Hepatocyte (in vitro differentiated cells): ENCODE measurements around the gene DNAH9. TPM values are rescaled to one million over a fixed set of nuclear protein-coding genes. Genes with fewer than 3 reads are reported as not detected.
A peak's percentile ranks its signal among the peaks of the same experiment; 100 is the strongest.

Experiments used
- DNase-seq: peaks from one replicate; pipeline ENCODE4 v3.0.0-alpha.2; 2016; ENCODE audit warnings: low spot score
- H2AFZ ChIP-seq: fragments of 200-600 bp; sonication (generic); 2 replicates; pipeline ENCODE4 v1.6.0; 2016; ENCODE audit warnings: antibody characterized with exemption, mild to moderate bottlenecking
- H3K27ac ChIP-seq: fragments of 200-600 bp; sonication (generic); 2 replicates; pipeline ENCODE4 v1.5.1; 2016; ENCODE audit warnings: mild to moderate bottlenecking
- H3K27me3 ChIP-seq: fragments of 200-600 bp; sonication (generic); 2 replicates; pipeline ENCODE4 v1.6.1; 2016
- H3K36me3 ChIP-seq: fragments of 200-600 bp; sonication (generic); replicated peaks from 2 replicates; pipeline ENCODE4 v1.5.1; 2016; ENCODE audit warnings: low read depth; ENCODE audit not compliant: insufficient read depth
- H3K4me1 ChIP-seq: fragments of 200-600 bp; sonication (generic); 2 replicates; pipeline ENCODE4 v1.5.1; 2016; ENCODE audit warnings: mild to moderate bottlenecking, moderate library complexity; ENCODE audit not compliant: insufficient read depth
- H3K4me2 ChIP-seq: fragments of 200-600 bp; sonication (generic); 2 replicates; pipeline ENCODE4 v1.6.0; 2016
- H3K4me3 ChIP-seq: fragments of 200-600 bp; sonication (generic); 2 replicates; pipeline ENCODE4 v1.5.1; 2016; ENCODE audit warnings: mild to moderate bottlenecking
- H3K79me2 ChIP-seq: fragments of 200-600 bp; sonication (generic); 2 replicates; pipeline ENCODE4 v1.6.0; 2017; ENCODE audit warnings: mild to moderate bottlenecking
- H3K9me2 ChIP-seq: fragments of 200-600 bp; sonication (generic); replicated peaks from 2 replicates; pipeline ENCODE4 v1.6.0; 2017; ENCODE audit warnings: mild to moderate bottlenecking; ENCODE audit not compliant: insufficient read depth
- H3K9me3 ChIP-seq: fragments of 200-600 bp; sonication (generic); 2 replicates; pipeline ENCODE4 v1.5.1; 2016; ENCODE audit warnings: low read depth, mild to moderate bottlenecking
- H4K20me1 ChIP-seq: fragments of 200-600 bp; sonication (generic); 2 replicates; pipeline ENCODE4 v1.6.0; 2016; ENCODE audit warnings: mild to moderate bottlenecking; ENCODE audit not compliant: insufficient read depth, poor library complexity, severe bottlenecking
- EZH2 ChIP-seq: fragments of 200-600 bp; sonication (generic); IDR thresholded peaks from 2 replicates; pipeline ENCODE4 v1.6.1; 2016; ENCODE audit warnings: antibody characterized with exemption, mild to moderate bottlenecking, borderline replicate concordance
- EZH2phosphoT487 ChIP-seq: fragments of 200-600 bp; sonication (generic); IDR thresholded peaks from one replicate; pipeline ENCODE4 v1.6.1; 2018; ENCODE audit warnings: antibody characterized with exemption, mild to moderate bottlenecking, low read depth, moderate library complexity; ENCODE audit not compliant: unreplicated experiment, severe bottlenecking
- WGBS: methylation state at CpG from one replicate; pipeline ENCODE4 v1.1.6; 2016; ENCODE audit warnings: low lambda C conversion rate; ENCODE audit errors: missing lambda C conversion rate; 5-methylcytosine and 5-hydroxymethylcytosine counted together
- polyA plus RNA-seq: library from polyadenylated mRNA; unstranded; fragments of >200 nt; fragmentation: Nextera tagmentation; extraction: Ambion mirVana; gene quantifications from 2 replicates; pipeline ENCODE4 v1.2.1, GENCODE V29; 2016
- total RNA-seq: library from RNA; depleted of rRNA; stranded (reverse); fragments of >200 nt; gene quantifications from 2 replicates; pipeline ENCODE4 v1.2.3, GENCODE V29; 2014
- TF ChIP-seq, protein P1 (sequence below): fragments of 200-600 bp; sonication (generic); IDR thresholded peaks from 2 replicates; pipeline ENCODE4 v1.5.1; 2016; ENCODE audit warnings: antibody characterized with exemption, mild to moderate bottlenecking; ENCODE audit not compliant: poor library complexity

Gene DNAH9
- total and polyA plus RNA-seq, 2 experiments from 2014 or later, result 1.2 to 2.7 TPM

DNA sequence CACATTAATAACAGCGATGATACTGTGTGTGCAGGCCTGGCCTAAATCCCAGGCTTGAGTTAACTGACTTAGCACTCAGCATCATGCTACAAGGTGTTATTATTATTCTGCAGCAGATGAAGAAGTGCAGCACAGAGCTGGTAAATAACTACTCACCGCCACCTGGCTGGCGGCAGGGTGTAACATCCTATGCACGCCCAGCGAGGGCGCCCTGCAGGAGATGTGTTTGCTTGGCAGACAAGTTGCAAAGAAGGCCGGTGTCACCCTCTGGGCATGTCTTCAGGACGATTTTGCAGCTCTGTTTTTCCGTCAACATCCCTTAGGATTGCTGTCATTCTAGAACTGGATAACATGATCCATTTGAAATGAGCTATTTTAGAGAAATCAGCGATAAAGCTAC is 30.1 kb downstream of the DNAH9 start:
- Histone ChIP-seq H3K79me2 (no peaks in the 10 kb centered on the region), H4K20me1 (no peaks in the 10 kb centered on the region), H3K36me3 (no peaks in the 10 kb centered on the region), H3K4me1 (no peaks in the 10 kb centered on the region), H2AFZ (no peak overlapping the region), H3K27me3 (peaks cover 2% of the 10 kb centered on the region), H3K9me2 (no peaks in the 10 kb centered on the region), H3K27ac (no peak overlapping the region), H3K4me3 (no peak overlapping the region), H3K4me2 (no peak overlapping the region), H3K9me3 (no peaks in the 10 kb centered on the region)
- WGBS, result 39% methylated on average over 10 of the region's 10 CpGs
- TF ChIP-seq EZH2phosphoT487 (no peak), EZH2 (no peak)
- TF ChIP-seq, protein P1, sequence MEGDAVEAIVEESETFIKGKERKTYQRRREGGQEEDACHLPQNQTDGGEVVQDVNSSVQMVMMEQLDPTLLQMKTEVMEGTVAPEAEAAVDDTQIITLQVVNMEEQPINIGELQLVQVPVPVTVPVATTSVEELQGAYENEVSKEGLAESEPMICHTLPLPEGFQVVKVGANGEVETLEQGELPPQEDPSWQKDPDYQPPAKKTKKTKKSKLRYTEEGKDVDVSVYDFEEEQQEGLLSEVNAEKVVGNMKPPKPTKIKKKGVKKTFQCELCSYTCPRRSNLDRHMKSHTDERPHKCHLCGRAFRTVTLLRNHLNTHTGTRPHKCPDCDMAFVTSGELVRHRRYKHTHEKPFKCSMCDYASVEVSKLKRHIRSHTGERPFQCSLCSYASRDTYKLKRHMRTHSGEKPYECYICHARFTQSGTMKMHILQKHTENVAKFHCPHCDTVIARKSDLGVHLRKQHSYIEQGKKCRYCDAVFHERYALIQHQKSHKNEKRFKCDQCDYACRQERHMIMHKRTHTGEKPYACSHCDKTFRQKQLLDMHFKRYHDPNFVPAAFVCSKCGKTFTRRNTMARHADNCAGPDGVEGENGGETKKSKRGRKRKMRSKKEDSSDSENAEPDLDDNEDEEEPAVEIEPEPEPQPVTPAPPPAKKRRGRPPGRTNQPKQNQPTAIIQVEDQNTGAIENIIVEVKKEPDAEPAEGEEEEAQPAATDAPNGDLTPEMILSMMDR, result peak; percentile 9
- no peak for DNase-seq

DNA sequence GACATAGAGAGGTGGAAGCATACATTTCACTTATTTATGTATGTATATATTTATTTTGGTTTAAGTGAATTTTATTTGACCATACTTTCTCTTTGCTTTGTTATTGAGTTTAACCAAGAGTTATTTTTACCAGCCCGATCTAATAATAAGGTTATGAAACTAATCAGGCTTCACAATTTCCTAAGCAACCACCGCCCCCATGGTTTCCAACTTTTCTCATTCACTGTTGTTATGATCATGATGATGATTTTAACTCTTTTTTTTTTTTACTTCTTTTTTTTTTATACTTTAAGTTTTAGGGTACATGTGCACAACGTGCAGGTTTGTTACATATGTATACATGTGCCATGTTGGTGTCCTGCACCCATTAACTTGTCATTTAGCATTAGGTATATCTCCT is 30.6 kb downstream of the DNAH9 start:
- H4K20me1 ChIP-seq, result no peaks in the 10 kb centered on the region
- no peak overlapping the region for H3K4me3 ChIP-seq
- H3K36me3 ChIP-seq, result no peaks in the 10 kb centered on the region
- WGBS, result 93% methylated on average over 3 of the region's 3 CpGs
- H2AFZ ChIP-seq, result no peak overlapping the region
- TF ChIP-seq, protein P1, result no peak
- TF ChIP-seq EZH2phosphoT487 (no peak), EZH2 (no peak)
- peaks cover 2% of the 10 kb centered on the region for H3K27me3 ChIP-seq
- H3K4me1 ChIP-seq, result no peaks in the 10 kb centered on the region
- no peaks in the 10 kb centered on the region for H3K9me2 ChIP-seq
- H3K4me2 ChIP-seq, result no peak overlapping the region
- DNase-seq, result no peak
- H3K27ac ChIP-seq, result no peak overlapping the region
- H3K9me3 ChIP-seq, result no peaks in the 10 kb centered on the region
- H3K79me2 ChIP-seq, result no peaks in the 10 kb centered on the region

DNA sequence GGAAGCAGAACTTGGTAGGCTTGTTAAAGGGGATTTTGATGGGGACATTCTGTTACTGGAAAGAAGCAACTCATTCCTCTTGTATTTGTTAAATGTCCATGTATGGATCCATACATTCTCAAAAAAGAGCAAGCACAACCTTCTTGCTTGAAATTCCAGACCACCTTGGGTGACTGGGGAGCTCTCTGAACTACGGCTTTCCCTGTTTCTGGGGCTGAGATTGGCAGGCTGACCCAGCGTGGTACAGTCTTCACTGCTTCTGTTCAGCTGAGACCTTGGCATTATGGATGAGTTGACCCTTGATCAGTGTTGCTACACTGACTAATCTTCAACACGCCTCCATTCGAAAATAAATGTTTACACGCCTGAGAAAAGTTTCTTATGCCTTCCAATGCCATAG is 38.5 kb downstream of the DNAH9 start:
- Histone ChIP-seq H3K36me3 (no peaks in the 10 kb centered on the region), H3K27ac (no peak overlapping the region), H3K9me3 (no peaks in the 10 kb centered on the region), H3K9me2 (no peaks in the 10 kb centered on the region), H3K4me2 (no peak overlapping the region), H2AFZ (no peak overlapping the region), H3K4me3 (no peak overlapping the region), H3K27me3 (peaks cover 2% of the 10 kb centered on the region), H3K79me2 (no peaks in the 10 kb centered on the region), H4K20me1 (no peaks in the 10 kb centered on the region), H3K4me1 (no peaks in the 10 kb centered on the region)
- 80% methylated on average over 5 of the region's 5 CpGs for WGBS
- TF ChIP-seq, protein P1, result no peak
- TF ChIP-seq EZH2phosphoT487 (no peak), EZH2 (no peak)
- DNase-seq, result no peak

DNA sequence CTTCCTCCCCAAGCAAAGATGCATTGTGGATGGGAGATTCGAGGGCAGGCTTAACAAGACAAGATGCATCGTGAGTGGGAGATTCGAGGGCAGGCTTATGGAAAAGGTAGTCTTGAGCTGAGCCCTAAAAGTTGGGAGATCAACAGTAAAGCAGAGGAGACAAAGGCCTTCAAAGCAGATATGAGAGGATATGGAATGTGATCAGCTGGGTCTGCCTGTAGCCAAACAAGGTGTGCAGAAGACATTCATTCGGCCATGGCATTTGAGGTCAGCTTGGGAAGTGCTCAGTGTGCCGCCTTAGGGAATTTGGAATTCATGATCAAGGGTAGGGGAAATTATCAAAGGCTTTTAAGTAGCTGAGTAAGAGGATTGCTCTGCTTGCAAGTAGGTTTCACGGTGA is 39.5 kb downstream of the DNAH9 start:
- Histone ChIP-seq H3K9me3 (no peaks in the 10 kb centered on the region), H3K4me1 (no peaks in the 10 kb centered on the region), H3K27ac (no peak overlapping the region), H3K9me2 (no peaks in the 10 kb centered on the region), H4K20me1 (no peaks in the 10 kb centered on the region), H3K4me3 (no peak overlapping the region), H2AFZ (no peak overlapping the region), H3K36me3 (no peaks in the 10 kb centered on the region), H3K27me3 (no peaks in the 10 kb centered on the region), H3K4me2 (no peak overlapping the region), H3K79me2 (no peaks in the 10 kb centered on the region)
- no peak for TF ChIP-seq EZH2phosphoT487
- no peak for TF ChIP-seq EZH2
- TF ChIP-seq, protein P1, result no peak
- WGBS, result 89% methylated on average over 6 of the region's 6 CpGs
- DNase-seq, result no peak
